K562 (cell line): ENCODE measurements around the gene PICK1. TPM values are rescaled to one million over a fixed set of nuclear protein-coding genes. Genes with fewer than 3 reads are reported as not detected.
A peak's percentile ranks its signal among the peaks of the same experiment; 100 is the strongest.
"Not testable (repeated sequence)": the region's sequence is repeated elsewhere in the genome, so short reads cannot be mapped to it uniquely, and the experiment has no call there.

ENCODE experiments used
- ATAC-seq: fragments of 200-7000 bp; cut with Tn5 transposase; 3 replicates; pipeline ENCODE4 v1.9.1; 2020; ENCODE audit warnings: moderate library complexity
- BruUV-seq: library from RNA; stranded (reverse); fragments of 400-500 nt; replicated peaks from 2 replicates; lab custom pipeline; 2021; lab: Mats Ljungman, UMichigan
- CTCF ChIA-PET: fragments of 300-600 bp; formaldehyde crosslinking; extraction: SDS; loops from one replicate; lab custom pipeline; 2021; ENCODE audit warnings: low intra/inter-chr PET ratio; lab: Yijun Ruan, JAX
- POLR2A ChIA-PET: fragments of 300-600, 350-650 bp; sonication (Branson Sonifier 250); formaldehyde crosslinking; extraction: SDS; loops from one replicate; lab custom pipeline; 2021; ENCODE audit warnings: antibody characterized with exemption, inconsistent platforms; lab: Yijun Ruan, JAX
- DNase-seq, 4 experiments: peaks; one replicate each; pipeline versions ENCODE4 v3.0.0 to v3.0.0-alpha.2; 2011 to 2018; ENCODE audit warnings: low spot score in 3 of 4, mixed read lengths in 3 of 4; ENCODE audit errors: extremely low read depth in 1 of 4
- FAIRE-seq: peaks from 2 replicates; lab custom pipeline; 2011; peaks lifted over from hg19 to GRCh38; lab: Jason Lieb, UNC
- H2AFZ ChIP-seq: 2 replicates; pipeline ENCODE4 v1.6.0; 2011; ENCODE audit warnings: low read depth, low read length, control low read depth, inconsistent platforms
- H3K27ac ChIP-seq: fragments of 200-600 bp; 3 replicates; pipeline ENCODE4 v1.8.0; 2011; ENCODE audit warnings: low read depth, mild to moderate bottlenecking, control low read depth, inconsistent platforms, low read length, moderate library complexity, mixed read lengths; ENCODE audit errors: extremely low read depth
- H3K27me3 ChIP-seq, 2 experiments: fragments of 300-600 bp in 1 of 2; 2 replicates in 1 of 2; 3 replicates in 1 of 2; pipeline versions ENCODE4 v1.6.0 to v1.8.0; 2011; ENCODE audit warnings: inconsistent platforms in 2 of 2, low read length in 2 of 2, mild to moderate bottlenecking in 1 of 2, mixed read lengths in 1 of 2, moderate library complexity in 1 of 2; ENCODE audit not compliant: control insufficient read depth in 2 of 2, insufficient read depth in 2 of 2
- H3K36me3 ChIP-seq: fragments of 300-600 bp; 3 replicates; pipeline ENCODE4 v1.8.0; 2011; ENCODE audit warnings: mild to moderate bottlenecking, low read length, inconsistent platforms; ENCODE audit not compliant: control insufficient read depth, insufficient read depth
- H3K4me1 ChIP-seq, 2 experiments: fragments of 200-600 bp in 1 of 2; replicated peaks in 1 of 2; 2 replicates in 1 of 2; 3 replicates in 1 of 2; pipeline versions ENCODE4 v1.5.1 to v1.8.0; 2011; ENCODE audit warnings: inconsistent platforms in 2 of 2, low read length in 2 of 2, mild to moderate bottlenecking in 1 of 2, mixed read lengths in 1 of 2, moderate library complexity in 1 of 2; ENCODE audit not compliant: control insufficient read depth in 2 of 2, insufficient read depth in 2 of 2
- H3K4me2 ChIP-seq: 2 replicates; pipeline ENCODE4 v1.6.1; 2011; ENCODE audit warnings: low read length, control low read depth, inconsistent platforms, mixed read lengths; ENCODE audit not compliant: insufficient read depth
- H3K4me3 ChIP-seq: fragments of 200-600 bp; sonication (generic), shearing (Covaris generic); 2 replicates; pipeline ENCODE4 v1.5.1; 2016; ENCODE audit warnings: control low read depth, inconsistent platforms
- H3K79me2 ChIP-seq: fragments of 200-600 bp; 3 replicates; pipeline ENCODE4 v1.8.0; 2011; ENCODE audit warnings: low read length, inconsistent platforms; ENCODE audit not compliant: control insufficient read depth, insufficient read depth
- H3K9ac ChIP-seq, 2 experiments: 2 replicates each; pipeline versions ENCODE4 v1.6.0 to v1.6.1; 2011; ENCODE audit warnings: low read depth in 2 of 2, low read length in 2 of 2, control low read depth in 1 of 2, inconsistent platforms in 1 of 2, mild to moderate bottlenecking in 1 of 2, mixed read lengths in 1 of 2; ENCODE audit not compliant: insufficient read depth in 1 of 2
- H3K9me1 ChIP-seq: one replicate; pipeline ENCODE4 v1.6.0; 2011; ENCODE audit warnings: inconsistent platforms, mild to moderate bottlenecking, low read length, moderate library complexity; ENCODE audit not compliant: control insufficient read depth, insufficient read depth
- H3K9me3 ChIP-seq: replicated peaks from 2 replicates; pipeline ENCODE4 v1.5.1; 2011; ENCODE audit warnings: low read depth, low read length, inconsistent platforms; ENCODE audit not compliant: control insufficient read depth, insufficient read depth
- H4K20me1 ChIP-seq: replicated peaks from 2 replicates; pipeline ENCODE4 v1.6.1; 2011; ENCODE audit warnings: low read length, inconsistent platforms, mixed read lengths; ENCODE audit not compliant: control insufficient read depth, insufficient read depth
- HMGN3 ChIP-seq: IDR thresholded peaks from 2 replicates; pipeline ENCODE4 v1.6.1; 2011; ENCODE audit warnings: borderline replicate concordance, low read depth, mild to moderate bottlenecking, mixed read lengths, low read length; ENCODE audit not compliant: insufficient read length; ENCODE audit errors: extremely low read depth
- POLR2G ChIP-seq: fragments of 200-400 bp; formaldehyde crosslinking; IDR thresholded peaks from 2 replicates; pipeline ENCODE4 v1.6.1; 2017; ENCODE audit warnings: low read depth, mild to moderate bottlenecking, antibody characterized with exemption, low read length, moderate library complexity
- ZNF121 ChIP-seq: sonication (generic); formaldehyde crosslinking; conservative IDR thresholded peaks from 2 replicates; pipeline ENCODE4 v1.8.0; 2022; ENCODE audit warnings: missing genetic modification reagents
- ZNF263 ChIP-seq: sonication (generic); formaldehyde crosslinking; IDR thresholded peaks from 2 replicates; pipeline ENCODE4 v1.8.0; 2022; ENCODE audit warnings: mild to moderate bottlenecking, missing genetic modification reagents, borderline replicate concordance
- WGBS: fragments of 100-300 bp; shearing (Covaris generic); methylation state at CpG from one replicate; pipeline ENCODE4 v1.1.6; 2016; ENCODE audit warnings: low coverage, mixed read lengths; ENCODE audit not compliant: insufficient coverage; ENCODE audit errors: missing lambda C conversion rate; 5-methylcytosine and 5-hydroxymethylcytosine counted together
- in situ Hi-C: fragments of 300-500 bp; cut with MboI; formaldehyde crosslinking; loops from 4 replicates; pipeline ENCODE4 v1.15.0; 2018; ENCODE audit warnings: inconsistent platforms, mixed read lengths
- intact Hi-C: fragments of 100-400 bp; cut with micrococcal nuclease; formaldehyde crosslinking; loops from 2 replicates; pipeline ENCODE4 v1.14.2; 2022
- polyA plus RNA-seq, 8 experiments: library from polyadenylated mRNA; depleted of rRNA in 4 of 8; stranded (reverse) in 5 of 8; unstranded in 3 of 8; fragments of >200 nt; fragmentation: Nextera tagmentation in 2 of 8; fragmentation: Illumina TruSeq in 1 of 8; extraction: Ambion mirVana in 2 of 8; extraction: Trizol in 1 of 8; gene quantifications; 2 replicates each; pipeline versions ENCODE4 v1.2.1 to v1.2.3, GENCODE V29; 2011 to 2014; ENCODE audit warnings: inconsistent platforms in 1 of 8, missing spikeins in 1 of 8
- total RNA-seq, 7 experiments: library from RNA; depleted of rRNA in 6 of 7; stranded (reverse); fragments of >200 nt in 6 of 7; fragmentation: Illumina TruSeq in 2 of 7; extraction: Trizol in 2 of 7; gene quantifications; 2 replicates each; pipeline versions ENCODE4 v1.2.1 to v1.2.3, GENCODE V29; 2011 to 2021; ENCODE audit warnings: low replicate concordance in 1 of 7

The PICK1 gene
- total and polyA plus RNA-seq, 9 of the 15 experiments (the other 6 are each of a cell fraction or from before 2014, with no cell fraction given), result 0.06 to 11.0 (median 7.9) TPM; not detected in 1

DNA sequence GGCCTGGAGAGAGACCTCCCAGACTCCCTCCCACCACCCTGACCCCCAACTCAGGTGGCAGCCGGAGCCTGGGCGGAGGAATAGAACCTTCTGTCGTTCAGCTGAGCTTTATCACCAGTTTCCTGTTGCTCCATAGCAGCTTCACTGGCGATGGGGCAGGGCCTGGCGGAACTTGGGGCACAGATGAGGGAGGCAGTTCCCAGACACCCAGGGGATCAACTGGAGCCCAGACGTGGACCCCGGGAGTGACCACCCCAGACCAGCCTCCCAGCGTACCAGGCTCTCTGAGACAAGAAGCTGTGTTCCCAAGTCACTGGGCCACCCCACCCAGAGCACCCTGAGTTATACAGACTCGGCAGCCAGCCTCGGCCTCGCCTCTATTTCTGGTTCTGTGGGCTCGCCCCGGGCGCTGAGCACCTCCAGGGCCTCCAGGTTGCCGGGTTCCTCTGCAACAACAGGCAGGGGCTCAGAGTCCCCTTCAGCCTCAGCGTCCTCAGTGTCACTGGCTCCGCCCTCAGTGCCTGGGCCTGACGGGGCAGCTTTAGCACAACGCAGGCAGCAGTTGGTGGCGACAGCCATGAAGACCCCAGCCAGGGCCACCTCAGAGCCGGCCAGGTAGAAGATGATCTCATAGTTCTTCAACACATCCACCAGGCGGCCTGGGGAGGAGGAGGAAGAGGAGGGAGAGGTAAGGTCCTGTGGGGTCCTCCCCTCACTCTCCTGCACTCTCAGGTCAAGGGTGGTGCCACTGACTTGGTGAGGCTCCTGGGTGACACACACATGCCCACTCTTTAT, 21.0 kb downstream of the PICK1 start:
- no peak for ATAC-seq
- no peak overlapping the region for H3K9ac ChIP-seq
- ChIA-PET POLR2A (interaction anchor here (0.8 kb wide), 1 partner anchor 10 kb away, joined by 3 read pairs; no protein-coding TSS in a partner anchor), CTCF (no interaction called here)
- no peaks in the 10 kb centered on the region for H3K79me2 ChIP-seq
- intact Hi-C loops (no loop called here), in situ Hi-C loops (no loop called here)
- H2AFZ ChIP-seq, result no peak overlapping the region
- no peak overlapping the region for H3K4me3 ChIP-seq
- no TSS peak for BruUV-seq
- no peaks in the 10 kb centered on the region for H4K20me1 ChIP-seq
- H3K27ac ChIP-seq, result no peak overlapping the region
- no peaks in the 10 kb centered on the region for H3K9me1 ChIP-seq
- H3K27me3 ChIP-seq, result peaks cover 1 to 22% of the 10 kb centered on the region in 2 experiments; a peak in 2 of 5 replicates
- H3K4me2 ChIP-seq, result no peak overlapping the region
- DNase-seq, result no peak
- FAIRE-seq, result no peak
- H3K4me1 ChIP-seq, result peaks cover 0 to 47% of the 10 kb centered on the region in 2 experiments; a peak in 2 of 5 replicates
- no peaks in the 10 kb centered on the region for H3K9me3 ChIP-seq
- WGBS, result 12% methylated on average over 6 of the region's 22 CpGs
- H3K36me3 ChIP-seq, result no peaks in the 10 kb centered on the region
- TF ChIP-seq POLR2G (peak; percentile 19; the same call in 1 of the 2 replicates), HMGN3 (no peak), ZNF263 (CRISPR knock-in tag) (peak; percentile 58; the same call in 1 of the 2 replicates)

DNA sequence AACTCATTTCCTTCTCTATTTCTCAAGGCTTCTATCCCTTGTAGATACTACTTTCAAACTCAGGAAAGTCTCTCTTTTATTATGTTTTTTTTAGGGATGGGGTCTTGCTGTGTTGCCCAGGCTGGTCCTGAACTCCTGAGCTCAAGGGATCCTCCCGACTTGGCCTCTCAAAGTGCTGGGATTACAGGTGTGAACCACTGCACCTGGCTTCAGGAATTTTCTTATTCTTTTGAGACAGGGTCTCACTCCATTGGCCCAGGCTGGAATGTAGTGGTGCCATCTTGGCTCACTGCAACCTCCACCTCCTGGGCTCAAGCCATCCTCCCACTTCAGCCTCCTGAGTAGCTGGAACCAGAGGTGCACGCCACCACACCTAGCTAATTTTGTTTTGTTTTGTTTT, 22.0 kb downstream of the PICK1 start:
- BruUV-seq, H3K36me3 ChIP-seq, H2AFZ ChIP-seq, DNase-seq, H3K27ac ChIP-seq, H3K9ac ChIP-seq, H3K9me1 ChIP-seq, H3K79me2 ChIP-seq, CTCF ChIA-PET, H3K4me2 ChIP-seq, ATAC-seq, POLR2A ChIA-PET, in situ Hi-C loops, H3K4me3 ChIP-seq, H3K9me3 ChIP-seq, H4K20me1 ChIP-seq, FAIRE-seq, intact Hi-C loops: not testable (repeated sequence)
- WGBS, result 14% methylated on average over 2 of the region's 2 CpGs
- Histone ChIP-seq H3K4me1 (peaks cover 0 to 53% of the 10 kb centered on the region in 2 experiments; a peak in 2 of 5 replicates), H3K27me3 (peaks cover 2 to 30% of the 10 kb centered on the region in 2 experiments; a peak in 2 of 5 replicates)
- TF ChIP-seq ZNF121 (CRISPR knock-in tag), result peak; percentile 70
